HG03196 (cell line): ENCODE results near the gene DDX25.
"Not testable (repeated sequence)": the region's sequence is repeated elsewhere in the genome, so short reads cannot be mapped to it uniquely, and the experiment has no call there.

Experiments
- ATAC-seq: cut with Tn5 transposase; IDR thresholded peaks from one replicate; pipeline ENCODE4 v1.9.1; 2021; ENCODE audit not compliant: unreplicated experiment

Gene DDX25

DNA sequence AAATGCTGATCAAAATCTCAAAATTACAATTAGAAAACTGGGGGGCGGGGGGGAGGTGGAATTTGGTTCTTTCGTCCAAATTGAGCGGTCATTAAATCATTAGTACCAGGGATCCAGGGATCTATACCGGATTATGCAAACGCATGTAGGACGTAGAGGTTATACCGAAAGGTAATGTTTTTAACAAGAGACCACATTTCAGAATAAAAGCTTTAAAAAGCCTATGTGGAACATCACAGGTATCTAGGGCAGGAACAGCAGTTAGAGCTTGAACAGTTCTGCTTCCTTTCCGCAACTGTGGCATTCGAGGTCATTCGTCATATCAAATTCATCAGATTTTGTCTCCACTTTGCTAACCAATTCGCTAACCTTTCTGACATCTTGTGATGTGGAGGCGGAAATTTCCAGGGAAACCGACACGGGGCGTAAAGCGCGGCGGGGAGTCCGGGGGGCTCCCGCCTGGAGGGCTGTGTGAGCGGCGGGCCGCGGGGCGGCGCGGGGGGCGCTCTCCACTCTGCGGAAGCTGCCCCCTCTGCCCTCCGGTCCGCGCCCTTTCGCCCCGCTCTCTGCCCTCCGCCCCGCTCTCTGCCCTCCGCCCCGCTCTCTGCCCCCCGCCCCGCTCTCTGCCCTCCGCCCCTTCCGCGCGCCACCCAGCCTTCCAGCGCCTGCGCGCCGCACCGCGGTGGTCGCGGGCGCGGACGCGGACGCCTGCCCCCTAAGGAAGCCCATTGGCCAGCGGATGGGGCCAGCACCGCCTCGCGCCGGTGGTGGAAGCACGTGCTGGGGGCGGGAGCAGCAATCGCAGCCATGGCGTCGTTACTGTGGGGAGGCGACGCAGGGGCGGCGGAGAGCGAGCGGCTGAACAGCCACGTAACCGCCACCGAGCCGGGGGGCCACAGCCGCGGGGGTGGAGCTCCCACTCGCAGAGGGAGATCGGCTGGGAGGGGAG lies at the start of gene DDX25:
DDX25 (plus strand) TSS at position 798 of the 949 bp plus-strand sequence; CDS start at position 808, 10 bp downstream.
- no peak for ATAC-seq

- not testable (repeated sequence) for ATAC-seq
These were observed 46.6 kb upstream of the DDX25 start for GRCh38 chr11:125857670-125858069.

- not testable (repeated sequence) for ATAC-seq
These were observed 41.5 kb upstream of the DDX25 start for GRCh38 chr11:125862786-125863185.

DNA sequence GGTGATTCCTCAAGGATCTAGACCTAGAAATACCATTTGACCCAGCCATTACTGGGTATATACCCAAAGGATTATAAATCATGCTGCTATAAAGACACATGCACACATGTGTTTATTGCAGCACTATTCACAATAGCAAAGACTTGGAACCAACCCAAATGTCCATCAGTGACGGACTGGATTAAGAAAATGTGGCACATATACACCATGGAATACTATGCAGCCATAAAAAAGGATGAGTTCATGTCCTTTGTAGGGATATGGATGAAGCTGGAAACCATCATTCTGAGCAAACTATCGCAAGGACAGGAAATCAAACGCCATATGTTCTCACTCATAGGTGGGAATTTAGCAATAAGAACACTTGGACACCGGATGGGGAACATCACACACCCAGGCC lies 39.0 kb upstream of the DDX25 start:
- ATAC-seq: not testable (repeated sequence)

DNA sequence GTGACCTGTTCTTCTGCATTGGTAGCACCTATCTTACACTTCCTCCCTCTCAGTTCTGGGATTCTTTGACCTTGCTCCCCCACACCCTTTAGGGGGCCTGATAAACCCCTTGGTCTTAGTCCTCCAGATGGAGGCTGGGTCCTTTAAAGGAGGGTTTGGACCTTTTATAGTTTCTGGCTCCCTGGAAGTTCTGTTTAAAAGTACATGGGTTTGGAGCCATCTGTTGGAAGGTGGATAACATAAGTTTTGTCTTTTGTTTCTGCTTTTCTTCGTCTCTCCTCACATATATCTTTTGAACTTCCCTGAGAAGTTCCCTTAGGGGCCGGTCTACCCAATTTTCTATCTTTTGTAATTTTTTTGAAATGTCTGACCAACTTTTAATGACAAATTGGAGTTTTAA lies 34.8 kb upstream of the DDX25 start:
- no peak for ATAC-seq

- no peak for ATAC-seq
These were observed 32.7 kb upstream of the DDX25 start for GRCh38 chr11:125871391-125872137.

DNA sequence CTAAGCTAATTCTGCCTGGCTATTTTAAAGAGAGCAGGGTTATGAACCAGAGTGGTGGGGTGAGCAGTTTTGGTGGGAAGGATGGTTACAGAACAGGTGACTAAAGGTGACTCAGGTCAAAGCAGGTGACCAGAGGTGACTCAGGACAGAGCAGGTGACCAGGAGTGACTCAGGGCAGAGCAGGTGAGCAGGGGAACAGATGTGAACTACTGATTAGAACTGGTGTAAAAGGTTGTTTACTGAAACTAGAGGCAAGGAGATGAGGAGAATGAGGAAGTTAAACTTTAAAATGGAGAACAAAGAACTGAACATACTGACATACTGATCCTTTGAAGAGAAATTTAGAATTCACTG lies 32.2 kb upstream of the DDX25 start:
- ATAC-seq: no peak

DNA sequence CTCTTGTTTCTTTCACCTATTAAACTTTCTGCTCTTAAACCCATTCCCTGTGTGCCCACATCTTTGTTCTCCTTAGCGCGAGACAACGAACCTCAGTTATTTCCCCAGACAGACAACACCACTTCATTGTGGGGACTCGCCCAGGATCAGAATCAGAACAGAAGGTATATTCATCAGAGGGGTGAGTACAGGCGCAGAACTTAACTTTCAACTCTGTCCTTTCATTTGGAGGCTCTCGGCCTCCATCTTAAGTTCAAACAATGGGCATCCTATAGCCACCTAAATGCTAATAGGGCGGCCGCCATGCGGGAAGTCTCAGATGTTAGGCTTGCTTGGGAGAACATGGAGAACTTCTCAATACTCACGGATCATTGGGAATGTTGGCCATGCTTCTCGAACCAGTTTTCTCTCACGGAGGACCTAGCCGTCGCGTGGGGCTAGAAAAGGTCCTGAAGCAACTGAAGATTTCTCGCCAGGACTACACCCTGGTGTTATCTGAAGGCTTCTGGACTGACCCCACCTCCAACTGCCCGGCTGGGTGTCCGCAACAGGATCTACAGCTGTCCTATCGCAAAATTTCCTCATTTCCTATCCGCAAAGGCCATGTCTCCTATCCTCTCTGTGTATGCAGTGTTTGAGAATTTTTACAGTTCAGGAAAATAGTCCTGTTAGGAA lies 30.3 kb upstream of the DDX25 start:
- ATAC-seq: peak; percentile 23

DNA sequence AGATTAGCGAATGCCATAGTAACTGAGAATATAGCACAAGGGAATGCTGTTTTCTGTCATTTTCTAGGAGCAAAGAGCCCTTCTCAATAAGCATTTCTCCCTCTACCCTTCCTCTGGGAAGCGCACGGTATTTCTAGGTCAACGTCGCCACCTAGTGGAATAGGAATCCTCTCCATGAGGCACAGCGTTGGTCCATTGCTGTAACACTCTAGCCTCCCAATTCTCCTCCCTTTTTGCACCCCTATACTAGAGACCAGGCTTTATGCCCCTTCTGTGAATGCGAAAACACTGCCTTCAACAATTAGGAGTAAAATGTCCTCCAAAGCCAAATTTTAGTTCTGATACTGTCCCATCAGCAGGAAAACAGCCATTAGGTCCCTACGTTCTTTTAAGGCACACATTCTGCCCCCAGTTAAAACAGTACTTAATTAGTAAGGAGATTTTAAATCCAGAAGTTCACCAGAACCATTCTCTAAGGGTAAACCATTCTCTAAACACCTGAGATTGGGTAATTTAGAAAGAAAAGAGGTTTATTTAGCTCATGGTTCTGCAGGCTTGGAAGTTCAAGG lies 29.7 kb upstream of the DDX25 start:
- peak; percentile 82 for ATAC-seq

DNA sequence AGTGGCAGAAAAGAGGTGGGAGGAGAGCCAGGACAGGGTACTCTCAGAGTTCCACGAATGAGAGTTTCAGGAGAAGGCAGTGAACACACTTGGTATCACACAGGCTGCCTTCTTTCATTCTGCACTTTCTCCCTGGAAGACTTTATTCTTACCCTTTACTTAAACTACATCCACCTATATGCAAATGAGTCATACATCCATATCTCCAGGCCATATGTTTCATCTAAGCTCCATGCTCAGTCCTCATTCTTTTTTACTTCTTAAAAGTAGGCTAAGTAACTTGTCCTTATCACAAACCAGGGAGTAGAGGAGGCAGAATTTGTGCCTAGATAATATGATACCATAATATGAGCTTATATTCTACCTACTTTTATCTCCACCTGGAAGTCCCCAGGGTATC lies 23.0 kb upstream of the DDX25 start:
- ATAC-seq: no peak

DNA sequence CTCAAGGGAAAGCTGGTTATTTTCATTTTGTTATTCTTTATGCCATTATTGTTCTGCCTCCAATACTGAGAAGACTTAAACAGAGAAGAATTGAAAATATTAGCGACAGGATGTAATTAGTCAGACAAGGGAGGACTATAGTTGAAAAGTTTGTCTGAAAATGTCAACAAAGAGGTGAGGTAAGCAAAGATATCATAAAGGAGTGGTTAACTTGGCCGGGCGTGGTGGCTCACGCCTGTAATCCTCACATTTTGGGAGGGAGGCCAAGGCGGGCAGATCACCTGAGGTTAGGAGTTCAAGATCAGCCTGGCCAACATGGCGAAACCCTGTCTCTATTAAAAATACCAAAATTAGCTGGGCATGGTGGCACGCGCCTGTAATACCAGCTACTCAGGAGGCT lies 20.9 kb upstream of the DDX25 start:
- ATAC-seq: no peak

- peak; percentile 31 for ATAC-seq
These were observed 17.3 kb upstream of the DDX25 start for GRCh38 chr11:125886997-125887372.

DNA sequence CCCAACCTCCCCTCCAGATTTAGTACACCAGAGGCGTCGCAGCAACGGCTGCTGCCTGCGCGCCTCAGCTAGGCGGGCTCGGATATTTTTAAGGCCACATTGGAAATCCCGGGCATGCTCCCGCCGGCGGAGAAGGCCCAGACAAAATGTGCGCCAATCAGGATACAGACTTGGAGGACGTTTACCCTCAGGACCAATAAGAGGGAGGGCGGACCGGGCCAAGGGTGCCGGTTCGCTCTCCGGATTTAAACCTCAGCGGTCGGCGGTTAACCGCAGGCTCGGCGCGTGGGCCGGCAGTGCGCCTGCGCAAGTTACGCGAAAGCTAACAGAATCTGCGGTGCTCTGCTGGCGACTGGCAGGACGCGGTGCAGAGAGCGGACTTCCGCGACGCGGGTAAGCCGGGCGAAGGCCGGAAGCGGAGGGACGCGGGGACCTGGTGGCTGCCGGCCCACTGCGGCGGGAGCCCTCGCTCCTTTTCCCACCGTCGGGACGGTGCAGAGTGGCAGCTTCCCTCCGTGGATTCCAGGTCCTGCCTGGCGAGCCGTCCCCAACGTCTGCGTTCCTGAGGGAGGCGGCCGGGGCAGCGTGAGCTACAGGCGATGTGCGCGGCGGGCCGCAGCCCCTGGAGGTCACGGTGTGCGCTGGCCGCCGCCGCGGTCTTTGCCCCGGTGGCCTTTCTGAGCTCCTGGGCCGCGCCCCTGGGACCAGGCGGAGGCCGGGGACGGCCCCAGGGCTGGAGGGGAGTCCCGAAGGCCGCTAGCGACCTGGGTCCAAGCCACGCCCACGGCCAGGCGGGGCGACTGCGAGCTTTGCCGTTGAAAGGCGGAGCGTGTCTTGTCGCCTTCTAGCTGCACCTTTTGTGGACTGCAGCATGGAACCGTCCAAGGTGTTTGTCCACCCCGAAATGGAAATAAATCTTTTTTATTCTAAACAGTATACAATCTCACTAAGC lies 16.7 kb upstream of the DDX25 start, which contains the start of gene HYLS1:
HYLS1 (plus strand) TSS at position 296 of the 952 bp plus-strand sequence. CDS start 11,701 bp downstream, outside the sequence.
- peak; percentile 84 for ATAC-seq

DNA sequence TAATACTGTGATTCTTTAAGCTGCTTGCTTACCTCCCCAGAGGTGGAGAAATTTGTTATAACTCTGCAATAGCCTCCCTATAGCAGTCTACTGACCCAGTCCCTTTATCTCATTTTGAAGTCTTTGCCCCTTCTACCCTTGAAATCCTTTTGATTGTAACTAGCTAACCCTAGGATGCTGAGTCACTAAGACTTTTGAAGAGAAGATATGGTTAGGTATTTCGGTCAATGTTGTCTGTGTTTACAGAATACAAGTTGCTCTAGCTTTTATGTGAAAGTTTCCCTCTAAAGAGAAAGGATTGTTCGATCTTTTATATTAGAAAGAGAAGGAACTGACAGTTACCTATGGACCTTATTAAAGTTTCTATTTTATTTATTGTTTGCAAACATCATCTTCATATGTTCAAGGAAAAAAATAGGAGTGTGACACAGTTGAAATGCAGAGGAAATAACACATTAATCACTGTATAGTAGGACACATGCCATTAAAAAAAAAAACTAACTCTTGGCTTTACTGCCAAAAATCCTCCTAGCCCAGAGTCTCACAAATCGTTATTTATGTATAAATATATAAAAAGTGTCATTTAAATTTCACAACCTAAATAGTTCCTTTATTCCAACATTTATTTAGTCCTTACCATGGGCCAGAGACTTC lies 13.7 kb upstream of the DDX25 start:
- no peak for ATAC-seq

- ATAC-seq: no peak
These were observed 12.2 kb upstream of the DDX25 start for GRCh38 chr11:125892071-125892470.

DNA sequence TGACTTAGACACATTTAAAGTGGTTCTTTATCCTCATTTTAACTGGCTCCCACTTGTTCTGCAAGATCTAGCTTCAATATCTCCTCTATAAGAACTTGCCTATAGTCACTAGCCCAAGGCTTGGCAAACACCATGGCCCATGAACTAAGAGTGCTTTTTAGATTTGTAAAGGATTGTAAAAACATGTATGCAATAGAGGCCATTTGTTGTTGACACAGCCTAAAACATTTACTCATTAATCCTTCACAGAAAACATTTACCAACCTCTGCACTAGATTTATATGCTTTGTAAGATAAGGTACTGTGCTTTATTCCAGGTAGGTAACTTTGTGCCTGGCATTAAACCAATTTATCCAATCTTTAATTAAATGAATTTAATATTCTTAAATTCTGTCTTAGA lies 11.3 kb upstream of the DDX25 start:
- ATAC-seq: no peak

GRCh38 chr11:125901872-125902271 lies 2.4 kb upstream of the DDX25 start:
- no peak for ATAC-seq

DNA sequence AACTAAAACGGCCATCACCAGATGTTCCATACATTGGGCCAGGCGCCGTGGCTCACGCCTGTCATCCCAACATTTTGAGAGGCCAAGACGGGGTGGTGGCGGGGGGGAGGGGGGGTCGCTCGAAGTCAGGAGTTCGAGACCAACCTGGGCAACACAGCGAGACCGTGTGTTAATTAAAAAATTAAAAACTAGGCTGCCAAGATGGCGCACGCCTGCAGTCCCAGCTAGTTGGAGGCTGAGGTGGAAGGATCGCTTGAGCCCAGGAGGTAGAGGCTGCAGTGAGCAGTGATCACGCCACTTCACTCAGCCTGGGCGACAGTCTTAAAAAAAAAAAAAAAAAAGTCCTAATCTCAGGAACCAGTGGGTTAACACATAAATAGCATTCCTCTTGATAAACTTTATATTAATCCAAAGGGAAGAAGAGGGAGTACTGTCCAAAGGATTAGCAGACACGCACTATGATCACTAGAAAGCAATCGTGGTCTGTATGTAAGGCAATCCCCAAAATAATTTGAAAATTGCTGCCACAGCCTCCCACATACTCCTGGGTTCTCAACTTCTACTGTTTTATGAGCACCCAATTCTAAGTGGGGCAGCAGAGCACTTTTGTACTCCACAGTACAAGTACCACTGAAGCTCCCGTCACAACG lies 1.9 kb upstream of the DDX25 start:
- peak; percentile 3 for ATAC-seq
